ENCODE measurements around the gene SLC25A4. TPM values are rescaled to one million over a fixed set of nuclear protein-coding genes. Genes with fewer than 3 reads are reported as not detected.
A peak's percentile ranks its signal among the peaks of the same experiment; 100 is the strongest.

SLC25A4 gene
- total RNA-seq, 3 donors from 2014 or later (not counting 1 experiment from before 2014, with no cell fraction given) = 5.6 to 8.2 (median 7.5) TPM

- peaks cover 41% of the 10 kb centered on the region for H3K36me3 ChIP-seq (ENCODE audit: control insufficient read depth, insufficient read depth, low read length)
- H3K4me3 ChIP-seq (ENCODE audit: low read length) = no peak overlapping the region
- 32% methylated on average over 2 of the region's 2 CpGs for WGBS (ENCODE audit: insufficient coverage)
- H3K9me3 ChIP-seq (ENCODE audit: control insufficient read depth, insufficient read depth, low read length) = no peaks in the 10 kb centered on the region
- Mint-ChIP-seq H3K27ac (peak overlapping the region in 1 of 2 donors; percentile 70), H3K4me1 (peaks cover 17 to 20% of the 10 kb centered on the region in 2 donors), H3K36me3 (peaks cover 27% of the 10 kb centered on the region), H3K4me3 (no peak overlapping the region), H3K27me3 (ENCODE audit: low read depth in 2 of 2) (no peaks in the 10 kb centered on the region), H3K9me3 (no peaks in the 10 kb centered on the region)
- no peak for TF ChIP-seq CTCF (IDR thresholded peaks at IDR 0.05)
- intact Hi-C loops (cut with micrococcal nuclease) = no loop called here
- H3K27me3 ChIP-seq (ENCODE audit: control insufficient read depth, insufficient read depth, low read length) = no peaks in the 10 kb centered on the region
- H3K27ac ChIP-seq (ENCODE audit: low read length) = no peak overlapping the region
- peak in 1 of 2 donors; percentile 71 for DNase-seq
- peaks cover 4% of the 10 kb centered on the region for H3K4me1 ChIP-seq (ENCODE audit: control insufficient read depth, insufficient read depth, low read length)
- peak in 2 of 3 donors; percentile 39 to 55 for ATAC-seq
Measured at GRCh38 chr4:185165605-185166063, 22.6 kb downstream of the SLC25A4 start.

- Mint-ChIP-seq H3K4me3 (no peak overlapping the region), H3K4me1 (peaks cover 17 to 20% of the 10 kb centered on the region in 2 donors)
Measured at GRCh38 chr4:185167234-185167633, 24.2 kb downstream of the SLC25A4 start.

GRCh38 chr4:185171373-185172071 is 28.5 kb downstream of the SLC25A4 start:
- Histone ChIP-seq H3K27ac (ENCODE audit: low read length) (no peak overlapping the region), H3K9me3 (ENCODE audit: control insufficient read depth, insufficient read depth, low read length) (no peaks in the 10 kb centered on the region), H3K4me3 (ENCODE audit: low read length) (no peak overlapping the region), H3K36me3 (ENCODE audit: control insufficient read depth, insufficient read depth, low read length) (peaks cover 30% of the 10 kb centered on the region), H3K27me3 (ENCODE audit: control insufficient read depth, insufficient read depth, low read length) (no peaks in the 10 kb centered on the region), H3K4me1 (ENCODE audit: control insufficient read depth, insufficient read depth, low read length) (no peaks in the 10 kb centered on the region)
- DNase-seq (no peak), ATAC-seq (no peak)
- H3K4me1 Mint-ChIP-seq = peaks cover 0 to 4% of the 10 kb centered on the region in 2 donors
- peaks cover 18% of the 10 kb centered on the region for H3K36me3 Mint-ChIP-seq
- no peak for TF ChIP-seq CTCF (IDR thresholded peaks at IDR 0.05)
- intact Hi-C loops (cut with micrococcal nuclease) = no loop called here
- no peaks in the 10 kb centered on the region for H3K27me3 Mint-ChIP-seq (ENCODE audit: low read depth in 2 of 2)
- 64% methylated on average over 2 of the region's 2 CpGs for WGBS (ENCODE audit: insufficient coverage)
- no peaks in the 10 kb centered on the region for H3K9me3 Mint-ChIP-seq
- H3K4me3 Mint-ChIP-seq = no peak overlapping the region
- H3K27ac Mint-ChIP-seq = no peak overlapping the region

More at GRCh38 chr4:185167234-185167633, 24.2 kb downstream of the SLC25A4 start:
- DNase-seq (no peak), ATAC-seq (no peak)
- peaks cover 29% of the 10 kb centered on the region for H3K36me3 ChIP-seq (ENCODE audit: control insufficient read depth, insufficient read depth, low read length)
- Mint-ChIP-seq H3K36me3 (peaks cover 19% of the 10 kb centered on the region), H3K27ac (no peak overlapping the region), H3K9me3 (no peaks in the 10 kb centered on the region), H3K27me3 (ENCODE audit: low read depth in 2 of 2) (no peaks in the 10 kb centered on the region)
- intact Hi-C loops (cut with micrococcal nuclease) = no loop called here
- no peaks in the 10 kb centered on the region for H3K9me3 ChIP-seq (ENCODE audit: control insufficient read depth, insufficient read depth, low read length)
- H3K27me3 ChIP-seq (ENCODE audit: control insufficient read depth, insufficient read depth, low read length) = no peaks in the 10 kb centered on the region
- no peak for TF ChIP-seq CTCF (IDR thresholded peaks at IDR 0.05)
- H3K27ac ChIP-seq (ENCODE audit: low read length) = no peak overlapping the region
- no peak overlapping the region for H3K4me3 ChIP-seq (ENCODE audit: low read length)
- 90% methylated on average over 9 of the region's 9 CpGs for WGBS (ENCODE audit: insufficient coverage)
- H3K4me1 ChIP-seq (ENCODE audit: control insufficient read depth, insufficient read depth, low read length) = peaks cover 4% of the 10 kb centered on the region

Data from natural killer cell (primary cell).